ENCODE data around the gene SLC23A3. TPM values are rescaled to one million over a fixed set of nuclear protein-coding genes. Genes with fewer than 3 reads are reported as not detected.
A peak's percentile ranks its signal among the peaks of the same experiment; 100 is the strongest.

Gene SLC23A3
- total RNA-seq, 2 experiments from 2014 or later = 2.7 to 6.7 TPM

GRCh38 chr2:219209236-219210195 is 39.7 kb upstream of the SLC23A3 start:
- peaks cover 17% of the 10 kb centered on the region for H3K4me1 ChIP-seq (ENCODE audit: insufficient read depth, low read length, poor library complexity, severe bottlenecking)
- no peak for DNase-seq (ENCODE audit: low spot score)
- H3K36me3 ChIP-seq (ENCODE audit: insufficient read depth, low read length) = peaks cover 46% of the 10 kb centered on the region
- ChIA-PET POLR2A (no interaction called here), CTCF (ENCODE audit: unreplicated experiment) (no interaction called here)
- H3K4me2 ChIP-seq (ENCODE audit: low read length) = no peak overlapping the region
- H3K9me2 ChIP-seq (ENCODE audit: insufficient read depth, low read length) = no peaks in the 10 kb centered on the region
- peaks cover 4% of the 10 kb centered on the region; the same call in 1 of the 2 replicates for H3K79me2 ChIP-seq (ENCODE audit: insufficient read depth, low read depth, low read length)
- intact Hi-C loops (cut with micrococcal nuclease; ENCODE audit: unreplicated experiment) = no loop called here
- H3K27ac ChIP-seq (ENCODE audit: low read depth, low read length, poor library complexity, severe bottlenecking) = no peak overlapping the region
- H3K4me3 ChIP-seq (ENCODE audit: low read depth, low read length, poor library complexity, severe bottlenecking) = no peak overlapping the region
- no peaks in the 10 kb centered on the region for H4K20me1 ChIP-seq (ENCODE audit: insufficient read depth, low read length)
- no TSS peak for BruUV-seq (replicated peaks)
- no peak overlapping the region for H2AFZ ChIP-seq (ENCODE audit: low read length)
- TF ChIP-seq CTCF (conservative IDR thresholded peaks at IDR 0.05; ENCODE audit: low read length) = no peak
- TF ChIP-seq EZH2phosphoT487 (IDR thresholded peaks at IDR 0.05; ENCODE audit: borderline replicate concordance, low read depth, low read length) = no peak
- peaks cover 7% of the 10 kb centered on the region; the same call in 1 of the 2 replicates for H3K9me3 ChIP-seq (ENCODE audit: low read length)

- POLR2A ChIA-PET = interaction anchor here (0.6 to 1.4 kb wide), 3 partner anchors 19 to 38 kb away, joined by 3 to 6 read pairs (median 3); partner anchors contain the start of gene CNPPD1
- TF ChIP-seq CTCF (conservative IDR thresholded peaks at IDR 0.05; ENCODE audit: low read length) (no peak), EZH2phosphoT487 (IDR thresholded peaks at IDR 0.05; ENCODE audit: borderline replicate concordance, low read depth, low read length) (no peak)
- DNase-seq (ENCODE audit: low spot score) = no peak
- H3K36me3 ChIP-seq (ENCODE audit: insufficient read depth, low read length) = peaks cover 44% of the 10 kb centered on the region
- H3K4me3 ChIP-seq (ENCODE audit: low read depth, low read length, poor library complexity, severe bottlenecking) = peak overlapping the region; percentile 69
- H3K79me2 ChIP-seq (ENCODE audit: insufficient read depth, low read depth, low read length) = peaks cover 4% of the 10 kb centered on the region; the same call in 1 of the 2 replicates
- CTCF ChIA-PET (ENCODE audit: unreplicated experiment) = interaction anchor here (1.0 kb wide), 1 partner anchor 31 kb away, joined by 3 read pairs; the partner anchor contains the start of gene CNPPD1
- no peak overlapping the region for H3K27ac ChIP-seq (ENCODE audit: low read depth, low read length, poor library complexity, severe bottlenecking)
- peaks cover 8% of the 10 kb centered on the region; the same call in 1 of the 2 replicates for H3K9me3 ChIP-seq (ENCODE audit: low read length)
- no peaks in the 10 kb centered on the region for H4K20me1 ChIP-seq (ENCODE audit: insufficient read depth, low read length)
- H2AFZ ChIP-seq (ENCODE audit: low read length) = no peak overlapping the region
- peak overlapping the region; percentile 93 for H3K4me2 ChIP-seq (ENCODE audit: low read length)
- BruUV-seq (replicated peaks) = no TSS peak
- H3K4me1 ChIP-seq (ENCODE audit: insufficient read depth, low read length, poor library complexity, severe bottlenecking) = peaks cover 17% of the 10 kb centered on the region
- intact Hi-C loops (cut with micrococcal nuclease; ENCODE audit: unreplicated experiment) = loop anchor here (1.0 kb wide), 1 partner anchor 37 kb away; the partner anchor contains the start of genes GLB1L and STK16
- no peaks in the 10 kb centered on the region for H3K9me2 ChIP-seq (ENCODE audit: insufficient read depth, low read length)
Measured at GRCh38 chr2:219207884-219208740, 38.3 kb upstream of the SLC23A3 start.

All from OCI-LY7 (cell line).